HG02973 (cell line): ENCODE results near the gene LSMEM2.
"Not testable (repeated sequence)": the region's sequence is repeated elsewhere in the genome, so short reads cannot be mapped to it uniquely, and the experiment has no call there.

Experiments used
- ATAC-seq: cut with Tn5 transposase; IDR thresholded peaks from one replicate; pipeline ENCODE4 v1.9.1; 2021; ENCODE audit warnings: moderate library complexity; ENCODE audit not compliant: unreplicated experiment

Gene LSMEM2

DNA sequence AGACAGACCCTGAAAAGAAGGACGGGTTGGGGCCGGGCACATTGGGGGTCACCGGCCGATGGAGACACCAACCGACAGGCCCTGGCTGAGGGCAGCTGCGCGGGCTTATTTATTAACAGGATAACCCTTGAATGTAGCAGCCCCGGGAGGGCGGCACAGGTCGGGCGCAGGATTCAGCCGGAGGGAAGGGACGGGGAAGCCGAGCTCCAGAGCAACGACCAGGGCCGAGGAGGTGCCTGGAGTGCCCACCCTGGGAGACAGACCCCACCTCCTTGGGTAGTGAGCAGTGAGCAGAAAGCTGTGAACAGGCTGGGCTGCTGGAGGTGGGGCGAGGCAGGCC, 2.2 kb upstream of the LSMEM2 start:
- no peak for ATAC-seq

DNA sequence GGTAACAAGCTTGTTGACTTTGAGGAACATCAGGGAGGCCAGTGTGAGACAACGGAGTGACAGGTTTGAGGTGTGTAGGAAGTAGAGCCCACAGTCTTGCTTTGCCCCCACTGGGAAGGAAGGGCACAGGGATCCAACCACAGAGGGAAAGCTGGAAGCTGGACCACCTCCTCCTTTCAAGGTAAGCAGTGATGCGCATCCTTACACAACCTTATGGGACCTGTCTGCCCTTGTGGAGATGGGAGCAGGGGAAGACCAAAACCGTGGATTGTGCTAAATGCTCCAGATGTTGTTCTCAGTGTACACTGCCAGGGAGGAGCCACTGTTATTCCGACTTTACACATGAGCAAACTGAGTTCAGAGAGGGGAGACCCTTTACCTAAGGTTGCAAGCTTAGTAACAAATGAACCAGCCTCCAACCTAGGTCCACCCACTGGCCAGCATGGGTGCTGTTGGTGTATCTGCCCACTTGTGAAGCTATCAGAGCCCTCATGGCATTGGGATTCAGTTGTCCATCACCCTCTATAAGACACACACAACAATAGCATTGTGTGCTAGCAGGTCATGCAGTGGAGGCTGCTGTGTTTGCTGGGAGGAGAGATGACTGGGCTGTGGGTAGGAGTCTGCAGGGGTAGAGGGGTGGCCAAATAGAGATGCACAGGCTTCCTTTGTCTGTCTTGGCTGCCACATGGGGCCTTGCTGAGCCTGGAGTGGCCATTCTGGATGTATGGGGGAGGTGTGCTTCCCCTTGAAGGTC, 586 bp upstream of the LSMEM2 start:
- ATAC-seq: no peak

DNA sequence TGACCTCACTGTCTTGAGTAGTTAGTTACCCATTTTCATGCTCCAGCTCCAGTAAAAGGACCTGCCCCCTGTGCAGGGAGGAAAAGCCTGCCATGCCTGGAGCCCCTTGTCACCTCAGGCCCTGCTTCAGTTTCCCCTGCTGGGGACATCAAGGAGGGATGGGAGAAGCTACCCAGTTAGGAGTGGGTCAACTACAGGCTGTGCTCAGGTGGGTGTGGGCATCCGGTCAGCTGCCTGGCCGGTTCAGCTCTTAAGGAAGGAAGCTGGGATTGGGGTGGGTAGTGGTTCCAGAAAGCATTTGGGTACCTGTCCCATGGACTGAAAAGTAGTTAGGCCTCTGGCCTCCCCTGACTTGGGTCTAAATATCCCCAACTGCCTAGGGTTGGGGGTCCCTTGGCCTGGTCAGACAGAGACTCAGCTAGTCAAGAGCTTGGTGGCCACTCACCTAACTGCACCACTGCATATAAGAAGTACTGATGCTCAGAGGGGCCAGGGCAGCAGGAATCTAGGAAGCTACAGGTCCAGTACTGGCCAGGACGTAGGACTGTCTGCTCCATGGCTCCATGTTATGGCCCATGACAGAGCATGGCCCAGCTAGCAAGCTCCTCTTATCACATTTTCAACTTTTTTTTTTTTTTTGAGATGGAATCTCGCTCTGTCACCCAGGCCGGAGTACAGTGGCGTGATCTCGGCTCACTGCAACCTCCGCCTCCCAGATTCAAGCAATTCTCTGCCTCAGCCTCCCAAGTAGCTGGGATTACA, 549 bp downstream of the LSMEM2 start:
- no peak for ATAC-seq

DNA sequence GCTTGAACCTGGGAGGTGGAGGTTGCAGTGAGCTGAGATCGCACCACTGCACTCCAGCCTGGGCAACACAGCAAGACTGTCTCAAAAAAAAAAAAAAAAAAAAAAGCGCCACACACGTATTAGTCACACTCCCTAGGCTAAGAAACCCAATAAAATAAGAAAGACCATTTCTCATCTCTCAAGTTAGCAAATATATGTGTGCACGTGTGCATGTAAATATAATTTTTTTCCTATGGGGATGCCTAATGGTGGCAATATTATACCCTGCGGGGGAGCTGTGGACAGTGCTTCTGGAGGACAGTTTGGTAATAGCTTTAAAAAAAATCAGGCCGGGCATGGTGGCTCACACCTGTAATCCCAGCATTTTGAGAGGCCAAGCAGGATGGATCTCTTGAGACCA, 5.2 kb downstream of the LSMEM2 start:
- ATAC-seq: not testable (repeated sequence)

DNA sequence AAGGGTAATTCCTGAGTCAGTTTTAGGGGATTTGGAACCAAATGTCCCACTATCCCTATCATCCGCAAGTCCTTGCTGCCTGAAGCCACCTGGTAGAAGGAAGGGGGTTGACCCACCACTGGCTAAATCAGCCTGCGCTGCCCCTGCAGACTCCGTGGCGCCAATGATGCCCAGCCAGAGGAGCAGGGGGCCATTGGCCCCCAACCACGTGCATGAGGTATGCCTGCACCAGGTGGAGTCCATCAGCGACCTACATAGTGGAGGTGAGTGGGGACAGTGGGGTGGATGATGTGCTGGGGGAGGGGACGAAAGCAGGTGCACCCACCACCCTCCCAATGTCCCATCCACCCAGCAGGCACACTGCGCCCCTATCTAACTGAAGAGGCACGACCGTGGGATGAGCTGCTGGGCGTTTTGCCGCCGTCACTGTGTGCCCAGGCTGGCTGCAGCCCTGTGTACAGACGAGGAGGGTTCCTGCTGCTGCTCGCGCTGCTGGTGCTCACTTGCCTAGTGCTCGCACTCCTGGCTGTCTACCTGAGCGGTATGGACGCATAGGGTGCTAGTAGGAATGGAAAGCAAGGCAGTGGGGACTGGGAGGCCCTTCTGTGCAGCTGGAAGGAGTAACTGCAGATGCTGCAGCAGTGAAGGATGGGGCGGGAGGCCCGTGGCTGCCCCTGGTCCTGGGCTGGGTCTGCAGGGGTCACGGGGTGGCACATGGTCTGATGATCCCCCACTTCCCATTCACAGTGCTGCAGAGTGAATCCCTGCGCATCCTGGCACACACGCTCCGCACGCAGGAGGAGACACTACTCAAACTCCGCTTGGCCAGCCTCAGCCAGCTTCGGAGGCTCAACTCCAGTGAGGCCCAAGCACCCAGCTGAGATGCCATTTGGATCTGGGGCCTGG, 7.7 kb downstream of the LSMEM2 start:
- ATAC-seq: no peak

DNA sequence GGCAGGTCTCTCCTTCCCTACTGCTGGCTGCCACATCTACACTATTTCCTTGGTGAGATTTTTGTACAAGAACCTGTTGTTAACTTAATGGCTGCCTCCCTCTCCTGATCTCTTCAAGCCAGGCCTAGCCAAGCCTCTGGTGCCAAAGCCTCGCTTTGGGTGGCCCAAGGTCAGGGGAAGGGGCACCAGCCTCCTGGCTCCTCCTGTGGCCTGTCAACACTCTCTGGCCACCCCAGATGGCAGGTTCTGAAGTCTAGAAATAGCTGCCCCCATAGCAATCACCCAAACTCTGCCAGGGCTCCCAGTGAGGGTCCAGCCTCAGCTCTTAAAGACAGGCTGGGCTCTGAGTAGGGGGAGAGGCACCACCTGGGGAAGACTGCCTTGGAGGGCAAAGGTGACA, 8.4 kb downstream of the LSMEM2 start:
- no peak for ATAC-seq

DNA sequence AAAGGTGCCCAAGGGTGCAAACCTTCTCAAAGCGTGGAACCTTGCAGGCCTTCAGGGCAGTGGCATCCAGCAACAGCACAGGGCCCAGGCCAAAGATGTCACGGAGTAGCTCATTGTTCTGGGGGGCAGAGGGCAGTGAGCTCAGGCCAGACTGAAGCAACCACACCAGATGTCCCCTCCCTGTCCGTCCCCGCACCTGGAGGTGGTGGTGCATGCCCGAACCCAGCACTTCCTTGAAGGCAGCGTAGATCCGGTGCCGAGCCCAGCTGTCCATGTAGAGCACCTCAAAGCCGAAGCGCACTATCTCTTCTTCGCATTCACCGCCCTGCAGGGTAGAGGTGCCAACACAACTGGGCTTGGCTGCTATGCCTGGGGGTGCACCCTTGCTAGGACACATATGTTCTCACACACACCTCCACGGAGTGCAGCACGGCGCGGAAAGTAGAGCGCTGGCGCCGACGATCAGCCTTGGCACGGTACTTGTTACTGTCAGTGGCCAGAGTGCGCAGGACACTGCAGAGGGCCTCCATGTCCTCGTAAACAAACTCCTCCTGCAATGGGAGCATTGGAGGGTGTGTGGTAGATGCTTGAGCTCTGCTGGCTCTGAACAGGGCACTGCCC, 9.6 kb downstream of the LSMEM2 start:
- ATAC-seq: no peak

DNA sequence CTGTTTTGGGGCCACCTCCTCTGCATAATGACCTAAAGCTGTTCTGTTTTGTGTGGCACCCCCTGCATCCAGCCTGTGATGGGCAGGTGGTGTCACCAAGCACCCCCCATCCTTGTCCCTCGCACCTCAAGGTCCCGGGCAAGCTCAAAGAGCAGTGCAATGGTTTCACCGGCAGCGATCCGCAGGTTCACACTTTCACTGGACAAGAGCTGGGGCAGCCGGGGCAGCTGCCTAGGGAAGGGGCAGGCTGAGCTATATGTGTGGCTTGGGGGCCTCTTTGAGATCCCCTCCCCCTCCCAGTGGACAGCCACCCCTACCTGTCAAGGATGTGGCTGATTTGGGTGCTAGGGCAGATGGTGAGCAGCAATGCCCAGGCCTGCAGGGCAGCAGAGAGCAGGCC, 10.2 kb downstream of the LSMEM2 start:
- no peak for ATAC-seq

DNA sequence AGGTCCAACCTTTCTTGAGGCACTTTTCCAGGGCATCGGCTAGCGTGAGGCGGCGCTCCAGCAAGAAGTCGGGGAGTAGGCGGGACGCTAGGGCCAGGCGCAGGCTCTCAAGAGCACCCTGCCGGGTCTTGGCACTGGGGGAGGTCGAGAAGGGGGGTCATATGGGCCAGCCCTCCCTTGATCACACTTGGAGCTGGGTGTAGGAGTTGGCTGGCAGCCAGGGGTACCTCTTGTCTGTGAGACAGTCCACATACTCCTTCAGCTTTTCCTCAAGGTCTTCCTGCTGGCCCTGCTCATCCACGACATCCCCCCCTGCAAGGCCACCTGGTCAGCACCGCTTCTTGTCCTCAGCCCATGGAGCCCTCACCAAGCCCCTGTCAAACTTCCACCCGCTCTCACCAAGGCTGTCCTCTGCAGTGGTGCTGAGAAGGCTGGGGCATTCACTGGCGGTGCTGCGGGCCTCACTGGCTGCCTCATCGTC, 11.3 kb downstream of the LSMEM2 start:
- ATAC-seq: no peak

DNA sequence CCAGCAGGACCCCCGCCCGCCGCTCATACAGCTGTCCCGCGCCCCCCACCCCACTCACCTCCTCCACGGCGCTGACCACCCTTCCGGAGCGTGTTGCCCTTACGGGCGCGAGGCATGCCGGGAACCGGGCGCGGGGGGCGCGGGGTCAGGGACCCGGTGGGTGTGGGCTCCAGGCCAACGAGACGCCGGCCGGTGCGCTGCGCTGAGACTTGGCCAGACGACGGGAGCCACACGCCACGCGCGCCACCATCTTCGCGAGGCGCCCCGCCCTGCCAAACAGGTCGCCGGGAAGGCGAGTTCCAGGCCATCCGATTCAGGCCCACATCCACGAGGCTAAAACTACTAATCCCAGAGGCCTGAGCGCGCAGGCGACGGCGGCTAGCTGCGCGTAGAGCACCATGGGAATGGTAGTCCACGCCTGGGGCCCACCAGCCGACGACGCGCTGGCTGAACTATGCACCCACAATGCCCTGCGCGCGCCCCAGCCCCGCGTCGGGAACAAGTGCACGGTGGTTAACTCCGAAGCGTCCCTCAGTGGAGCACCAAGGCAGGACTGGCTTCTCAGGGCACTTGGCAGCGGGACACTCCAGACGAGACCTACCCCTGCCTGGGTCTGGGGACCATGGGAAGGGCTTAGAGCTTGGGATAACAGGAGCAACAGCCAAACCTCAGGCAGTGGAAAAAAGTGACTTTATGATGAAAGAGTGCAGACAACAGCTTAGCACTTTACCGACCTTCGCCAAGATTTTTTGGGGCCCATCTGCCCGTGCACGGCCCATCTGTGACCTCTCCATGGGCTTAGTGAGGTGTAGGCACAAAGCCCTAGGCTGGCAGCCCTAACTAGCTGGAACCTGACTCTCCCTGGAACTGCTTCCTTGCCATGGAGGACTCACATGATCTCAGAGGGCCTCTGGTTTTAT, 13.5 kb downstream of the LSMEM2 start, which contains the start of gene IFRD2:
Gene IFRD2 (minus strand): TSS at position 271 of the 920 bp plus-strand sequence. CDS start 155 bp downstream, at position 116.
- ATAC-seq: peak; percentile 93

DNA sequence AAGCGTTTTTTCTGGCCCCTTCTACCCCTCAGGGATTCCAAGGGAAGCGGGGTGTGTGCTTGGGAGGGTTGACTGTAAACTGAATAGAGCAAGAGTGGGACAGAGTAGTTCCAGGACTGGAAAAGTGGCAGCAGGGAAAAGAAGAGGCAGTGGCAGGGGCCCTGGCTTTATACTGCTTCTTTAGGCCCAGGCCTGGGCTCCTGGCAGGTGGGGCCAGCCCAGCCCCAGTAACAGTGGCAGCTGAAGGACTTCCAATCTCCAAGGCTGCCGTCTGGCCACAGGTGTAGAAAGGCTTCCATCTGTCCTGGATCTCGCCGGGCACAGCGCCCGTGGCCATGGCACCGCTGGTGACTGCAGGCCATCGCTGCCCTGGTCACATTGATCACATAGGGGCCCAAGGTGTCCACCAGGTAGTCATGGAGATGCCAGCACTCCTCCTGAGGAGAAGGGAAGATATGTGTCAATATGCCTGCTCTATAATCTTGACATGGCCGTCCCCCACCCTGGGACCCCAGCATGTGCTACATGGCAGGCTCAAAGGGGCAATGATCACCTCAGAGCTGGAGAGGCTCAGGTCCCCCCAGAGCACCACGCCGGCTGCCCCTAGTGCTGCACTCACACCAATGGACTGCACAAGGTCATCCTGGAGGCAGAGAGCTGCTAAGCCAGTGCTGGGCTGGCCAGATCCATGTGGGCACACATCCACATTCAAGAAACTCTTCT, 14.4 kb downstream of the LSMEM2 start:
- no peak for ATAC-seq

DNA sequence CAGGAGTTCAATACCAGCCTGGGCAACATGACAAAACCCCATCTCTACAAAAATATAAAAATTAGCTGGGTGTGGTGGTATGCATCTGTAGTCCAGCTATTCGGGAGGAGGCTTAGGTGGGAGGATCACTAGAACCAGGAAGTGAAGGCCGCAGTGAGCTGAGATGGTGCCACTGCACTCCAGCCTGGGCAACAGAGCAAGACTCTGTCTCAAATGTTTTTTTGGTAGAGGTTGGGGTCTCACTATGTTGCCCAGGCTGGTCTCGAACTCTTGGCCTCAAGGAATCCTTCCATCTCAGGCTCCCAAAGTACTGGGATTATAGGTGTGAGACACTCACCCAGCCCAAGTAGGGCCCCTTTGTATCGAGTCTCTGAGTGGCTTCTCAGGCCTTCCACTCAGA, 15.2 kb downstream of the LSMEM2 start:
- ATAC-seq: no peak

DNA sequence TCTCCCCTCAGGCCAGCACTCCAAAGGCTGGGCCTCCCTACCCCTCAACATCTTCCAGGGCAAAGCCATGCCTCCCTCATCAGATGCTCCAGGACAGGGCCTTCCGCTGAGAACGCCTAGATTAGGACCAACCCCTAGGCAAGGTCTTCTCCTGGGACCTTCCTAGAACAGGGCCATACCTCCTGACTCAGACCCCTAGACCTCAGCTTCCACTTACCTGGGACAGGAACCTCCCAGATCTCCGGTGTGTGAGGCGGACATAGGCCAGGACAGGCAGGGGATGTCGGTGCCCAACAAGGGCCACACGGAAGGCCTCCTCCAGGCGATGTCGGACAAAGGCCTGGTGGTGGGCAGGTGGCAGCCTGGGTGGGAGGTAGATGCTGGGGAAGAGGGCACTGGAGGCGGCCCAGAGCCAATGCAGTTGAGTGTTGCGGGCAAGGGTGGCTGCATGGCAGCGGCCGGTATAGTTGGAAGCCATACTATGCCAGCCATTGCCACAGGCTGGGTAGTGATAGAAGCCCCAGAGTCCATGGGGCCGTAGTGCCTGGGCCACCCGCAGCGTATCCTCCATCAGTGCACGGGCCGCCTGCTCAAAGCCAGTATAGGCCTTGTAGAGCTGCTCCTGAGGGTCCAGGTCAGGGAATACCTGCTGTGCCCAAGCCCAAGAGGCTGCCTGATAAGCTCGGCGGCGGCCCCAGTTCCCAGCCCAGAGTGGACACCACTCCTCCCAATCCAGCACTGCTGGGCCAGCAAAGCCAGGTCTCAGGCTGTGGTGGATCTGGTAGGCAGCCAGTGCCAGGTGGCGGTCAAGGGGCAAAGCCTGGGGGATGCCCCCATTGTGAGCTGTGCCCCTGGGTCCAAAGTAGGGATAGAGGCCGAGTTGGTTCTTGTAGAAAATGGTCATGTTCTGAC, 15.9 kb downstream of the LSMEM2 start:
- ATAC-seq: no peak

DNA sequence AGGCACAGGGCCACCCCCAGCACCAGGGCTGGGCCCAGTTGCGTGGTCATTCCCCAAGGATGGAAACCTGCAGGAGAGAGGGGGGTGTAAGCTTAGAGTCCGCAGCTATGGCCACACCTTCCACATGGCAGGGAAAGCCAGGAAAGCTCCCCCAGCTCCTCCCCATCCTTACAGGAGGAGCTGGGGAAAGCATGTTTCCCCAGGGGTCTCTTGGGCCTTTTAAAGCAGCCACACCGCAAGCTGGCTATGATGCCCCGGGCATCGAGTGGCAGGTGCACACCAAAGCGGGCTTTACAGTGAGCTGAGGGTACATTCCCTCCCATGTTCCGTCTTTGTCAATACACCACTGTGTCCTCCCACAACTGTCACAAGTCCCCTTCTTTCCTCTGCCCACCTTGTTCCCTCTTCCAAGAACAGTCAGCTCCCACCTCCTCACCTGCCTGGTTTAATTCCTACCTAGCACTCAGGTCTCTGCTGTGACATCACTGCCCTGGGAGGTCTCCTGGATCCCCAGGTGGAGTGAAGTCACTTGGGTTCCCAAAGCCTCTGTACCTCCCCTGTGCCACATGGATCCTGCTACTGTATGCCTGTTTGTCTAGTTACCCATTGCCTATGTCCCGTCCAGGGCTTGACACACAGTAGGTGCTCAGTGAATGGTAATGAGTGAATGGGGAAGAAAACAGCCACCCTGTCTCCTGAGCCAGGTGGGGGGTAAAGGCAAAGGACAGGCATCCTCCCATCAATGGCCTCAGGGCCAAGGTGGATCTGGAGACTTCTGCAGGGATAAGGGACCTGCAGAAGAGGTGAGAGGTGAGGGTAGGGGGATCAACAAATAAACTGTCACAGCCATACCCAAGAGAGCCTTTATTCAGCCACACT, 16.9 kb downstream of the LSMEM2 start:
- ATAC-seq: no peak

DNA sequence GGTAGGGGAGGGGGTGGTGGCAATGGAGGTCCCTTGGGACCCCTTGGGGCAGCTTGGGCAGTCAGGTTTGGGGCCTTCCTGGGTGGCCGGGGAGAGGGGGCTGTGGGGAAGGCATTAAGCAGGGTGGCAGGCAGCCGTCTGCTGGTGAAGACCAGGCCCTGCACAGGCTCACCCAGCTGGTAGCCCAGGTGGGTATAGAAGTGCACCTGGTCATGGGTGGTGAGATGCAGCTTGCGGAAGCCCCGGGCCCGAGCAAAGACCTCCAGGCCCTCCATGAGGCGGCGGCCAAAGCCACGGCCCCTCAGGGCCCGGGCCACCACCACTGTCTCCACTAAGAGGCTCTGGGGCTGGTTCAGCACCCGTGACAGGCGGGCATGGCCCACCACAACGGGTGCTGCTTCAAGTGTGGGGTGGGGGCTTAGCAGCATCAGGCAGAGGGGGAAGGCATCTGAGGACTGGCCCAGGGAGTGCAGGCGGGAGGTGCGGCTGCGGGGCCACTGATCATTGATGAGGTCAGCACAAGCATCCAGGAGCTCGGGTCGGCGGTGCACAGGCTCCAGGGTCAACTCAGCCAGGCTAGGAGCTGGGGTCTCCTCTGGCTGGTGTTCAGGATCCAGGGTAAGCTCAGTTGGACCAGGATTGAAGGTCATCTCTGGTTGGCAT, 18.0 kb downstream of the LSMEM2 start:
- ATAC-seq: no peak

DNA sequence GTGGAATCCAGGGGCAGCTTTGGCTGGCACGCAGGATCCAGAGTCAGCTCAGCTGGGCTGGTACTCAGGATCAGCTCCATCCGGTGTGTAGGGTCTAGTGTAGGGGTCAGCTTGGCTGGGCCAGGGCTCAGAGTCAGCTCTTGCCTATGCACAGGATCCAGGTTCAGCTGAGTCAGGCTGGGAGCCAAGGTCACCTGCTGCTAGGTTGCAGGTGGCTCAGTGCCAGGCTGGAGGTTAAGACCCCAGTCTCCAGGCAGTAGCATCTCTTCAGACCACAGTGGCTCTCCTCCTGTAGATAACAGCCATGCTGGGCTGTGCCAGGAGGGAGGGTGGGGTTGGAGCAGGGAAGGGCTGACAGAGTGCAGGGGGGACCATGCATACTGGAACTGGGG, 18.5 kb downstream of the LSMEM2 start:
- no peak for ATAC-seq
